ENCODE measurements around the gene SYAP1. TPM values are rescaled to one million over a fixed set of nuclear protein-coding genes. Genes with fewer than 3 reads are reported as not detected.
A peak's percentile ranks its signal among the peaks of the same experiment; 100 is the strongest.
"Not testable (repeated sequence)": the region's sequence is repeated elsewhere in the genome, so short reads cannot be mapped to it uniquely, and the experiment has no call there.

The SYAP1 gene
- total RNA-seq, 3 donors from 2014 or later, result 35.0 to 53.4 (median 46.9) TPM

- intact Hi-C loops (cut with DNase I, micrococcal nuclease), result no loop called here
- ATAC-seq, result peak; percentile 13
Observed at GRCh38 chrX:16772460-16772859, 53.0 kb downstream of the SYAP1 start.

GRCh38 chrX:16774746-16775145 is 55.3 kb downstream of the SYAP1 start:
- H3K4me3 ChIP-seq, result no peak overlapping the region
- ATAC-seq (no peak), DNase-seq (no peak)
- H3K9me3 ChIP-seq, result no peaks in the 10 kb centered on the region
- no peak for TF ChIP-seq CTCF (IDR thresholded peaks at IDR 0.05)
- H3K4me1 ChIP-seq (ENCODE audit: low read depth), result no peaks in the 10 kb centered on the region
- intact Hi-C loops (cut with DNase I, micrococcal nuclease), result no loop called here
- H3K36me3 ChIP-seq (ENCODE audit: low read depth), result no peaks in the 10 kb centered on the region

More at GRCh38 chrX:16772460-16772859, 53.0 kb downstream of the SYAP1 start:
- TF ChIP-seq CTCF (IDR thresholded peaks at IDR 0.05), result no peak
- DNase-seq, result peak in 1 of 3 donors; percentile 3
- Histone ChIP-seq H3K9me3 (no peaks in the 10 kb centered on the region), H3K36me3 (ENCODE audit: low read depth) (no peaks in the 10 kb centered on the region), H3K4me3 (no peak overlapping the region), H3K4me1 (ENCODE audit: low read depth) (no peaks in the 10 kb centered on the region)

GRCh38 chrX:16778545-16778944 is 59.1 kb downstream of the SYAP1 start:
- H3K9me3 ChIP-seq, result no peaks in the 10 kb centered on the region
- no peak for ATAC-seq

GRCh38 chrX:16778993-16779392 is 59.6 kb downstream of the SYAP1 start:
- H3K9me3 ChIP-seq, result no peaks in the 10 kb centered on the region
- no peaks in the 10 kb centered on the region for H3K36me3 ChIP-seq (ENCODE audit: low read depth)
- no peak for TF ChIP-seq CTCF (IDR thresholded peaks at IDR 0.05)
- ATAC-seq, result no peak
- DNase-seq, result no peak
- intact Hi-C loops (cut with DNase I, micrococcal nuclease), result no loop called here
- H3K4me3 ChIP-seq, result no peak overlapping the region
- no peaks in the 10 kb centered on the region for H3K4me1 ChIP-seq (ENCODE audit: low read depth)

More at GRCh38 chrX:16778545-16778944, 59.1 kb downstream of the SYAP1 start:
- Histone ChIP-seq H3K36me3 (ENCODE audit: low read depth) (no peaks in the 10 kb centered on the region), H3K4me1 (ENCODE audit: low read depth) (no peaks in the 10 kb centered on the region), H3K4me3 (no peak overlapping the region)
- no peak for DNase-seq
- intact Hi-C loops (cut with DNase I, micrococcal nuclease), result no loop called here
- TF ChIP-seq CTCF (IDR thresholded peaks at IDR 0.05), result no peak

GRCh38 chrX:16779815-16780214 is 60.4 kb downstream of the SYAP1 start:
- intact Hi-C loops (cut with DNase I, micrococcal nuclease); DNase-seq: not testable (repeated sequence)

GRCh38 chrX:16783452-16783851 is 64.0 kb downstream of the SYAP1 start:
- H3K4me3 ChIP-seq, result no peak overlapping the region
- no peak for TF ChIP-seq CTCF (IDR thresholded peaks at IDR 0.05)
- ATAC-seq (no peak), DNase-seq (no peak)
- H3K9me3 ChIP-seq, result no peaks in the 10 kb centered on the region
- no peaks in the 10 kb centered on the region for H3K36me3 ChIP-seq (ENCODE audit: low read depth)
- H3K4me1 ChIP-seq (ENCODE audit: low read depth), result peaks cover 8% of the 10 kb centered on the region
- intact Hi-C loops (cut with DNase I, micrococcal nuclease), result no loop called here

More at GRCh38 chrX:16779815-16780214, 60.4 kb downstream of the SYAP1 start:
- H3K36me3 ChIP-seq (ENCODE audit: low read depth); H3K9me3 ChIP-seq; H3K4me3 ChIP-seq; H3K4me1 ChIP-seq (ENCODE audit: low read depth): not testable (repeated sequence)
- peak; percentile 63 for ATAC-seq

- H3K4me1 ChIP-seq (ENCODE audit: low read depth); H3K36me3 ChIP-seq (ENCODE audit: low read depth); ATAC-seq; H3K4me3 ChIP-seq; DNase-seq; intact Hi-C loops (cut with DNase I, micrococcal nuclease); H3K9me3 ChIP-seq: not testable (repeated sequence)
Observed at GRCh38 chrX:16784440-16784839, 65.0 kb downstream of the SYAP1 start.

Measured in mucosa of descending colon (tissue), 3 donors.